ENCODE data around the gene SLC25A25.

DNA sequence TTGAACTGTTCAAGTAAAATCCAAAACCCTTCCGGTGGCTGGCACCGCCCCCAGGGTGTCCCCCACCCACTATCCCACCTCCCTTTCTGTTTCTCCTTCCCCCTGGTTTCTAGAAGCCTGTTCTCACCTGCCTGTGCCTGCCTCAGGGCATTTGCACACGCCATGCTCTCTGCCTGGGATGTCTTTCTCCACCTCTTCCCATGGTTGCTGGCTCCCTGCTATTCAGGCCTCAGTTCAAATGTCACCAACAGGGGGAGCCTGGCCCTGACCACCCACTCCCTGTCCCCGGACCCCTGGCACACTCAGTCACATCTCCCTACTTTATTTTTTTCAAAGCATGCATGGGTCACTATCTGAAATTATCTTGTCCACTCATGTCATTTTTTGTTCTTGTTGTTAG, 47.3 kb upstream of the SLC25A25 start:
- TF ChIP-seq POLR2AphosphoS5 (IDR thresholded peaks at IDR 0.05; ENCODE audit: borderline replicate concordance, low read depth, low read length) (no peak), EZH2 (IDR thresholded peaks at IDR 0.05) (no peak)
